A549 (cell line): ENCODE data around the gene CNTN2. TPM values are rescaled to one million over a fixed set of nuclear protein-coding genes. Genes with fewer than 3 reads are reported as not detected.

Experiments
- ATAC-seq, 2 experiments: fragments of 200-7000 bp in 1 of 2; fragments of >200 bp in 1 of 2; cut with Nextera tagmentation in 1 of 2; cut with Tn5 transposase in 1 of 2; 3 replicates each; pipeline versions ENCODE4 v1.8.0 to v1.9.1; 2018 to 2020; ENCODE audit warnings: mild to moderate bottlenecking in 1 of 2, moderate library complexity in 1 of 2
- CTCF ChIA-PET: fragments of 300-600 bp; sonication (Branson Sonifier 250); formaldehyde crosslinking; extraction: SDS; loops from one replicate; lab custom pipeline; 2021; ENCODE audit warnings: antibody characterized with exemption, inconsistent platforms; lab: Yijun Ruan, JAX
- POLR2A ChIA-PET: fragments of 350-600 bp; formaldehyde crosslinking; extraction: SDS; loops from one replicate; lab custom pipeline; 2021; ENCODE audit warnings: antibody characterized with exemption, inconsistent platforms; lab: Yijun Ruan, JAX
- DNase-seq, 2 experiments: peaks; one replicate each; pipeline versions ENCODE4 v3.0.0 to v3.0.0-alpha.2; 2011 to 2016; ENCODE audit warnings: low read depth in 1 of 2, low spot score in 1 of 2
- FAIRE-seq: peaks from 2 replicates; lab custom pipeline; 2011; peaks lifted over from hg19 to GRCh38; lab: Jason Lieb, UNC
- H3K27ac ChIP-seq, 2 experiments: fragments of >200 bp; sonication (Bioruptor Twin); formaldehyde crosslinking; 3 replicates each; pipeline ENCODE4 v1.5.1; 2016 to 2017
- H3K4me1 ChIP-seq: fragments of >200 bp; sonication (Bioruptor Twin); formaldehyde crosslinking; 3 replicates; pipeline ENCODE4 v1.6.1; 2016
- H3K4me2 ChIP-seq: fragments of >200 bp; sonication (Bioruptor Twin); formaldehyde crosslinking; 3 replicates; pipeline ENCODE4 v1.6.1; 2016
- H3K4me3 ChIP-seq: fragments of >200 bp; sonication (Bioruptor Twin); formaldehyde crosslinking; 3 replicates; pipeline ENCODE4 v1.5.1; 2016
- H3K9me3 ChIP-seq: fragments of >200 bp; sonication (Bioruptor Twin); formaldehyde crosslinking; 3 replicates; pipeline ENCODE4 v1.6.1; 2016
- CBX8 ChIP-seq: fragments of 200-600 bp; sonication (generic); IDR thresholded peaks from 2 replicates; pipeline ENCODE4 v1.6.1; 2016
- HDAC2 ChIP-seq: fragments of 200-600 bp; sonication (generic); IDR thresholded peaks from 2 replicates; pipeline ENCODE4 v1.6.1; 2016
- HES2 ChIP-seq: fragments of >200 bp; sonication (Bioruptor Twin); formaldehyde crosslinking; IDR thresholded peaks from 2 replicates; pipeline ENCODE4 v1.6.1; 2016
- JUNB ChIP-seq: fragments of >200 bp; sonication (Bioruptor Twin); formaldehyde crosslinking; IDR thresholded peaks from 2 replicates; pipeline ENCODE4 v1.6.1; 2016
- KDM5A ChIP-seq: fragments of 200-600 bp; sonication (generic); IDR thresholded peaks from 2 replicates; pipeline ENCODE4 v1.6.1; 2016; ENCODE audit warnings: antibody characterized with exemption, mild to moderate bottlenecking
- MAX ChIP-seq: IDR thresholded peaks from 2 replicates; pipeline ENCODE4 v1.6.1; 2012
- NFE2L2 ChIP-seq: fragments of 150-350 bp; conservative IDR thresholded peaks from 2 replicates; pipeline ENCODE4 v1.6.1; 2014; ENCODE audit warnings: low read length
- POLR2AphosphoS2 ChIP-seq: conservative IDR thresholded peaks from 2 replicates; pipeline ENCODE4 v1.6.1; 2012; ENCODE audit warnings: low read length, improper control_type of control experiment, inconsistent platforms
- SMC3 ChIP-seq: fragments of >200 bp; sonication (Bioruptor Twin); formaldehyde crosslinking; IDR thresholded peaks from 3 replicates; pipeline ENCODE4 v1.6.1; 2018; ENCODE audit warnings: inconsistent platforms
- SREBF2 ChIP-seq: fragments of 450-650 bp; IDR thresholded peaks from 2 replicates; pipeline ENCODE4 v1.6.1; 2014; ENCODE audit warnings: mild to moderate bottlenecking, moderate library complexity
- ZC3H11A ChIP-seq: fragments of 450-650 bp; IDR thresholded peaks from 2 replicates; pipeline ENCODE4 v1.6.1; 2014; ENCODE audit warnings: antibody characterized with exemption, mild to moderate bottlenecking
- WGBS: methylation state at CpG from one replicate; pipeline ENCODE4 v1.1.6; 2017; ENCODE audit errors: missing lambda C conversion rate; 5-methylcytosine and 5-hydroxymethylcytosine counted together
- polyA plus RNA-seq, 4 experiments: library from polyadenylated mRNA; depleted of rRNA in 3 of 4; stranded (reverse); fragments of >200 nt; fragmentation: RNase III in 1 of 4; extraction: RNeasy Plus Mini Kit Qiagen cat#74134 plus additional on column Dnase treatment in 1 of 4; gene quantifications; 2 replicates in 3 of 4; 3 replicates in 1 of 4; pipeline ENCODE4 v1.2.3, GENCODE V29; 2011 to 2017
- TF ChIP-seq, protein P1 (sequence below): fragments of 450-650 bp; IDR thresholded peaks from 2 replicates; pipeline ENCODE4 v1.6.1; 2014; ENCODE audit warnings: antibody characterized with exemption
- TF ChIP-seq, protein P2 (sequence below): IDR thresholded peaks from 2 replicates; pipeline ENCODE4 v1.6.1; 2012
- TF ChIP-seq, protein P3 (sequence below): IDR thresholded peaks from 2 replicates; pipeline ENCODE4 v1.6.1; 2012; ENCODE audit warnings: low read depth, borderline replicate concordance

Gene CNTN2
- polyA plus RNA-seq, 2 of the 4 experiments (the other 2 are of a cell fraction), result not detected

- TF ChIP-seq, protein P1, sequence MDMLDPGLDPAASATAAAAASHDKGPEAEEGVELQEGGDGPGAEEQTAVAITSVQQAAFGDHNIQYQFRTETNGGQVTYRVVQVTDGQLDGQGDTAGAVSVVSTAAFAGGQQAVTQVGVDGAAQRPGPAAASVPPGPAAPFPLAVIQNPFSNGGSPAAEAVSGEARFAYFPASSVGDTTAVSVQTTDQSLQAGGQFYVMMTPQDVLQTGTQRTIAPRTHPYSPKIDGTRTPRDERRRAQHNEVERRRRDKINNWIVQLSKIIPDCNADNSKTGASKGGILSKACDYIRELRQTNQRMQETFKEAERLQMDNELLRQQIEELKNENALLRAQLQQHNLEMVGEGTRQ, result no peak
- TF ChIP-seq SMC3, result no peak
Measured at GRCh38 chr1:205067031-205067430, 24.0 kb downstream of the CNTN2 start (continued).

DNA sequence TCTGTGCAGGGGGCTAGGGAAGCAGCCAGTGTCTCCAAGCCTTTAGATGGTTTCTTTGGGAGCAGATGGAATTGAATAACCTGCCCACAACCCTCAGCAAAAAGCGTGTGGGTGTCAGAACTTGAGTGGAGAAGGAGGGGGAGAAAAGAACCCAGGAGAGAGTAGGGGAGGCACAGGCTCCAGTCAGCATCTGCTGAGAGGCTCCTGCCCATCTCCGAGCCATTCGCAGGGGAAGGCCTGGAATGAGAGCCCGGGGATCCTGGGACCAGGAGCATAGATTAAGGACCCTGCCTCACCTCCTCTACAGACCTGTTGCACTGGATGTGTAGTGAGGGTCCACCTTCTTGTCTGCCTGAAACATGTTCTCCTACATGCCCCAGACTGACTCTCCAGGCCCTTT, 25.0 kb downstream of the CNTN2 start:
- Histone ChIP-seq H3K9me3 (no peaks in the 10 kb centered on the region), H3K27ac (no peak overlapping the region), H3K4me1 (no peaks in the 10 kb centered on the region), H3K4me2 (no peak overlapping the region), H3K4me3 (no peak overlapping the region)
- POLR2A ChIA-PET, result no interaction called here
- TF ChIP-seq, protein P2, sequence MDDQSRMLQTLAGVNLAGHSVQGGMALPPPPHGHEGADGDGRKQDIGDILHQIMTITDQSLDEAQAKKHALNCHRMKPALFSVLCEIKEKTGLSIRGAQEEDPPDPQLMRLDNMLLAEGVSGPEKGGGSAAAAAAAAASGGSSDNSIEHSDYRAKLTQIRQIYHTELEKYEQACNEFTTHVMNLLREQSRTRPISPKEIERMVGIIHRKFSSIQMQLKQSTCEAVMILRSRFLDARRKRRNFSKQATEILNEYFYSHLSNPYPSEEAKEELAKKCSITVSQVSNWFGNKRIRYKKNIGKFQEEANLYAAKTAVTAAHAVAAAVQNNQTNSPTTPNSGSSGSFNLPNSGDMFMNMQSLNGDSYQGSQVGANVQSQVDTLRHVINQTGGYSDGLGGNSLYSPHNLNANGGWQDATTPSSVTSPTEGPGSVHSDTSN, result no peak
- TF ChIP-seq SMC3 (no peak), NFE2L2 (no peak)
- CTCF ChIA-PET, result interaction anchor here (0.7 to 3.4 kb wide), 4 partner anchors 79 to 466 kb away, joined by 3 to 21 read pairs (median 5); no protein-coding TSS in a partner anchor
- FAIRE-seq, result no peak
- no peak for ATAC-seq
- 83% methylated on average over 4 of the region's 4 CpGs for WGBS
- DNase-seq, result no peak

DNA sequence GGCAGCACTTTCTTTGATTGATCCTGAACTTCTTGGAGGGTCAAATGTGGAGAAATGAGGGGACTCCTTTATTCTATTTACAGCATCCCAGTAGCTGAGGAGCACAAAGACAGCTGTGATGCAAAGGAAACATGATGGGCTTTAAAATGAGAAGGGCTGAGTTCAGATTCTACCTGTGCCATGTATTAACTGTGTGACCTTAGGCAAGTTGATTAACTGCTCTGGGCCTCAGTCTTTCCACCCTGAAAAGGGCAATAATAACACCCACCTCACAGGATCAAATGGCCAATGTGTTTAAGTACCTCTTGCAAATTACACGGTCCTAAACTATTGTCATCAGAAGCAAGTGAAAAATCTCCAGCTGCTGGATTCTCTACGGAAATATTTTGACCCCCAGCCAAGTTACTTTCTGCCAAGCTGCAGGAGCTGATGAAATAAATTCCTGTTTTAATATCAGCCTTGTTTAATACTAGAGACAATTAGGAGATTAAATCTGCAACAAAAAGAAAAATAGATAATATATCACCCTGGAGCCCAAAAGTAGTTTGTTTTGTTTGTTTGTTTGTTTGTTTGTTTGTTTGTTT, 25.5 kb downstream of the CNTN2 start:
- CTCF ChIA-PET, result interaction anchor here (0.6 to 2.0 kb wide), 6 partner anchors 10 to 467 kb away, joined by 3 to 8 read pairs (median 4); no protein-coding TSS in a partner anchor
- POLR2A ChIA-PET, result interaction anchor here (0.6 kb wide), 1 partner anchor 65 kb away, joined by 3 read pairs; no protein-coding TSS in a partner anchor
- FAIRE-seq, result no peak

DNA sequence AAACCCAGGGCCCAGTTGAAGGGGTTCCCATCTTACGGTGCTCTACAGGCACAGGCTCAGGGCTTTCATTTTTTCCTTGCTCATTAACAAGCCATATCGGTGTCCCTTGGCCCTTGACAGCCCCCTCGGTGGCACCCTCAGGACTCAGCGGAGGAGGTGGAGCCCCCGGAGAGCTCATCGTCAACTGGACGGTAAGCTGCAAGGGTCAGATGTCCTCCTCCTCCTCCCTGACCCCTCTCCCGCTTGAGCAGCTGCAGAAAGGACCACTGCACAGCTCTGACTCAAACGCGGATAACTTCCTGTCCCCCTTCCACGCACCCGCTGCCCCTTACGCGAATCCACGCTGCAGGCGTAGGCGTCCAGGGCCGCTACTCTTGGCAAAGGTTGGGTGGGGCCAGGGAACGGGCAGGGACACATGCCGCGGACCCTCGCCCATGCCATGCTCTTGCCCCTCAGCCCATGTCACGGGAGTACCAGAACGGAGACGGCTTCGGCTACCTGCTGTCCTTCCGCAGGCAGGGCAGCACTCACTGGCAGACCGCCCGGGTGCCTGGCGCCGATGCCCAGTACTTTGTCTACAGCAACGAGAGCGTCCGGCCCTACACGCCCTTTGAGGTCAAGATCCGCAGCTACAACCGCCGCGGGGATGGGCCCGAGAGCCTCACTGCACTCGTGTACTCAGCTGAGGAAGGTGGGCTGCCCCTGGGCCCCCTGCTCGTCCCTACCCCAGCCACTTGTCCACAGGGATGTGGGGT, 26.5 kb downstream of the CNTN2 start:
- FAIRE-seq (no peak), ATAC-seq (no peak), DNase-seq (no peak)
- H3K4me2 ChIP-seq, result no peak overlapping the region
- WGBS, result 72% methylated on average over 37 of the region's 42 CpGs
- no peak for TF ChIP-seq JUNB
- no peaks in the 10 kb centered on the region for H3K9me3 ChIP-seq
- ChIA-PET CTCF (interaction anchor here (0.6 to 15.7 kb wide), 7 partner anchors 8 to 187 kb away, joined by 3 to 134 read pairs (median 6); no protein-coding TSS in a partner anchor), POLR2A (interaction anchor here (0.6 kb wide), 1 partner anchor 66 kb away, joined by 3 read pairs; no protein-coding TSS in a partner anchor)
- H3K27ac ChIP-seq, result no peak overlapping the region
- H3K4me3 ChIP-seq, result no peak overlapping the region
- H3K4me1 ChIP-seq, result no peaks in the 10 kb centered on the region

More for the DNA sequence above, 25.5 kb downstream of the CNTN2 start:
- TF ChIP-seq, protein P1, result no peak
- TF ChIP-seq ZC3H11A (no peak), HES2 (no peak), KDM5A (no peak), POLR2AphosphoS2 (no peak), MAX (no peak)
- Histone ChIP-seq H3K27ac (no peak overlapping the region), H3K9me3 (no peaks in the 10 kb centered on the region), H3K4me1 (no peaks in the 10 kb centered on the region), H3K4me3 (no peak overlapping the region), H3K4me2 (no peak overlapping the region)
- WGBS, result 36% methylated on average over 2 of the region's 2 CpGs
- ATAC-seq (no peak), DNase-seq (no peak)

DNA sequence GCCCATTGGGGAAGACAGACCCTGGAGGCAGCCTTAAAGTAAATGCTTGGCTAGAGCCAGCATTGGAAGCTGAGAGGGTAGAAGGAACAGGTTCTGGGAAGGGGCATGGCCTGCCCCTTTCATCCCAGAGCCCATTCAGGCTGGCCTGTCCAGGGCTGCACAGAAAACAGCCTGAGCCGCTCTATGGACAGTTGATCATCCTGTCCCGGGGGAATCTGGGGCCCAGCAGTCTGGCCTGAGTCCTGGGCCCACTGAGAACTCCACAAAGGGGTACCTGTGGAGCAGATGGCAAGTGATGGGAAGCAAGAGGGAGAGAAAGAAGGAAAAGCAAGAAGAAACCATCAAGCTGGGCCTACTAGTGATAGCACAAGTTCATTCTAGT, 28.0 kb downstream of the CNTN2 start:
- DNase-seq (no peak), ATAC-seq (no peak), FAIRE-seq (no peak)
- POLR2A ChIA-PET, result no interaction called here
- Histone ChIP-seq H3K27ac (no peak overlapping the region), H3K9me3 (no peaks in the 10 kb centered on the region), H3K4me3 (no peak overlapping the region), H3K4me2 (no peak overlapping the region), H3K4me1 (no peaks in the 10 kb centered on the region)
- 61% methylated on average over 2 of the region's 2 CpGs for WGBS
- no peak for TF ChIP-seq HDAC2
- TF ChIP-seq SREBF2, result no peak
- no peak for TF ChIP-seq CBX8
- TF ChIP-seq, protein P3, sequence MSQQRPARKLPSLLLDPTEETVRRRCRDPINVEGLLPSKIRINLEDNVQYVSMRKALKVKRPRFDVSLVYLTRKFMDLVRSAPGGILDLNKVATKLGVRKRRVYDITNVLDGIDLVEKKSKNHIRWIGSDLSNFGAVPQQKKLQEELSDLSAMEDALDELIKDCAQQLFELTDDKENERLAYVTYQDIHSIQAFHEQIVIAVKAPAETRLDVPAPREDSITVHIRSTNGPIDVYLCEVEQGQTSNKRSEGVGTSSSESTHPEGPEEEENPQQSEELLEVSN, result no peak
- CTCF ChIA-PET, result interaction anchor here (0.8 to 15.7 kb wide), 7 partner anchors 9 to 185 kb away, joined by 3 to 134 read pairs (median 5); no protein-coding TSS in a partner anchor
